ENCODE results near the gene PALLD. TPM values are rescaled to one million over a fixed set of nuclear protein-coding genes. Genes with fewer than 3 reads are reported as not detected.

The PALLD gene
- total RNA-seq, 4 donors from 2014 or later = 266 to 761 (median 441) TPM

GRCh38 chr4:168524006-168524405 is 27.2 kb downstream of the PALLD start:
- Histone ChIP-seq H3K36me3 (no peaks in the 10 kb centered on the region), H3K27me3 (no peaks in the 10 kb centered on the region), H3K4me1 (no peaks in the 10 kb centered on the region), H3K9me3 (no peaks in the 10 kb centered on the region), H3K27ac (no peak overlapping the region), H3K4me3 (no peak overlapping the region)
- no peak for DNase-seq
- TF ChIP-seq, protein P1, sequence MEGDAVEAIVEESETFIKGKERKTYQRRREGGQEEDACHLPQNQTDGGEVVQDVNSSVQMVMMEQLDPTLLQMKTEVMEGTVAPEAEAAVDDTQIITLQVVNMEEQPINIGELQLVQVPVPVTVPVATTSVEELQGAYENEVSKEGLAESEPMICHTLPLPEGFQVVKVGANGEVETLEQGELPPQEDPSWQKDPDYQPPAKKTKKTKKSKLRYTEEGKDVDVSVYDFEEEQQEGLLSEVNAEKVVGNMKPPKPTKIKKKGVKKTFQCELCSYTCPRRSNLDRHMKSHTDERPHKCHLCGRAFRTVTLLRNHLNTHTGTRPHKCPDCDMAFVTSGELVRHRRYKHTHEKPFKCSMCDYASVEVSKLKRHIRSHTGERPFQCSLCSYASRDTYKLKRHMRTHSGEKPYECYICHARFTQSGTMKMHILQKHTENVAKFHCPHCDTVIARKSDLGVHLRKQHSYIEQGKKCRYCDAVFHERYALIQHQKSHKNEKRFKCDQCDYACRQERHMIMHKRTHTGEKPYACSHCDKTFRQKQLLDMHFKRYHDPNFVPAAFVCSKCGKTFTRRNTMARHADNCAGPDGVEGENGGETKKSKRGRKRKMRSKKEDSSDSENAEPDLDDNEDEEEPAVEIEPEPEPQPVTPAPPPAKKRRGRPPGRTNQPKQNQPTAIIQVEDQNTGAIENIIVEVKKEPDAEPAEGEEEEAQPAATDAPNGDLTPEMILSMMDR (IDR thresholded peaks at IDR 0.05) = no peak
- intact Hi-C loops (cut with DNase I; ENCODE audit: low total_unique reads) = no loop called here

GRCh38 chr4:168524897-168525296 is 28.0 kb downstream of the PALLD start:
- Histone ChIP-seq H3K27ac (no peak overlapping the region), H3K4me1 (no peaks in the 10 kb centered on the region), H3K27me3 (no peaks in the 10 kb centered on the region), H3K36me3 (no peaks in the 10 kb centered on the region), H3K4me3 (no peak overlapping the region), H3K9me3 (no peaks in the 10 kb centered on the region)
- intact Hi-C loops (cut with DNase I; ENCODE audit: low total_unique reads) = no loop called here
- TF ChIP-seq, protein P1 (IDR thresholded peaks at IDR 0.05) = no peak
- no peak for TF ChIP-seq POLR2A (IDR thresholded peaks at IDR 0.05)
- no peak for DNase-seq

DNA sequence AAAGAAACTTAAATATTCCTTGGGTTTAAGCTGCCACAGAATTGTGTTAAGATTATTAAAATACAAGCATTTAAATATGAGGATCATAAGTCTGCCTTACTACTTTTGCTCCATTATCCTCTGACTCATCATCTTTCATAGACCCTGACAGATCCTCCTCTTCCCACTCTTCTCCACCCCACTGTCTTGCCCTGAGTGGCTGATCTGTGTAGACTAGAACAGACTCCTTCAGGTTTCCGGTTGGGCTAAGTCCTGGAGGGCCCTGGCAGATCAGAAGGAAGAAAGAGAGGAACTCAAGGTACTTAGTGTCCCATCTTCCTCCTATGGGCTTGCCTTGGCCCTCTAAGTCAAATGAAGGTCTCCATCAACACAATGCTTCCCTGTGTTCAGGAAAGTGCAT is 30.7 kb downstream of the PALLD start:
- Histone ChIP-seq H3K27ac (no peak overlapping the region), H3K36me3 (no peaks in the 10 kb centered on the region), H3K4me1 (no peaks in the 10 kb centered on the region), H3K27me3 (no peaks in the 10 kb centered on the region), H3K9me3 (no peaks in the 10 kb centered on the region), H3K4me3 (no peak overlapping the region)
- DNase-seq = no peak
- intact Hi-C loops (cut with DNase I; ENCODE audit: low total_unique reads) = no loop called here
- TF ChIP-seq POLR2A (IDR thresholded peaks at IDR 0.05) = no peak
- TF ChIP-seq, protein P1 (IDR thresholded peaks at IDR 0.05) = no peak

- H3K4me3 ChIP-seq = no peak overlapping the region
- no peak for TF ChIP-seq POLR2A (IDR thresholded peaks at IDR 0.05)
- TF ChIP-seq, protein P1 (IDR thresholded peaks at IDR 0.05) = no peak
- intact Hi-C loops (cut with DNase I; ENCODE audit: low total_unique reads) = no loop called here
- H3K9me3 ChIP-seq = no peaks in the 10 kb centered on the region
- no peak overlapping the region for H3K27ac ChIP-seq
- H3K36me3 ChIP-seq = no peaks in the 10 kb centered on the region
- DNase-seq = no peak
- no peaks in the 10 kb centered on the region for H3K27me3 ChIP-seq
- no peaks in the 10 kb centered on the region for H3K4me1 ChIP-seq
These were observed 31.5 kb downstream of the PALLD start for GRCh38 chr4:168528131-168528949.

- intact Hi-C loops (cut with DNase I; ENCODE audit: low total_unique reads) = no loop called here
- Histone ChIP-seq H3K27me3 (no peaks in the 10 kb centered on the region), H3K9me3 (no peaks in the 10 kb centered on the region), H3K4me1 (no peaks in the 10 kb centered on the region), H3K27ac (no peak overlapping the region), H3K4me3 (no peak overlapping the region), H3K36me3 (no peaks in the 10 kb centered on the region)
- TF ChIP-seq, protein P1 (IDR thresholded peaks at IDR 0.05) = no peak
- TF ChIP-seq POLR2A (IDR thresholded peaks at IDR 0.05) = no peak
- no peak for DNase-seq
These were observed 32.4 kb downstream of the PALLD start for GRCh38 chr4:168529257-168529656.
